Measurements from ENCODE around the gene SLCO6A1. TPM values are rescaled to one million over a fixed set of nuclear protein-coding genes. Genes with fewer than 3 reads are reported as not detected.

SLCO6A1 gene
- total and polyA plus RNA-seq, 10 donors = not detected

GRCh38 chr5:102375272-102375671 lies 123.5 kb downstream of the SLCO6A1 start:
- Histone ChIP-seq H3K4me1 (no peaks in the 10 kb centered on the region), H3K27ac (no peak overlapping the region), H3K4me3 (no peak overlapping the region), H3K9me3 (peaks cover 0 to 10% (median 0%) of the 10 kb centered on the region in 8 donors), H3K36me3 (no peaks in the 10 kb centered on the region), H3K27me3 (replicated peaks in 1 of 7) (no peaks in the 10 kb centered on the region)
- TF ChIP-seq CTCF (IDR thresholded peaks at IDR 0.05 in 8 of 11, conservative IDR thresholded peaks at IDR 0.05 in 3 of 11) = no peak
- no peak for TF ChIP-seq POLR2AphosphoS5 (IDR thresholded peaks at IDR 0.05)
- no peak for TF ChIP-seq POLR2A (IDR thresholded peaks at IDR 0.05)
- 38 to 58% (median 52%) methylated on average over 1 of the region's 1 CpG for WGBS, 5 donors
- no peak for DNase-seq
- intact Hi-C loops (cut with DNase I; ENCODE audit: low total_unique reads) = no loop called here

GRCh38 chr5:102368392-102368791 lies 130.4 kb downstream of the SLCO6A1 start:
- no peak for DNase-seq
- Histone ChIP-seq H3K27me3 (replicated peaks in 1 of 7) (no peaks in the 10 kb centered on the region), H3K27ac (no peak overlapping the region), H3K4me3 (no peak overlapping the region), H3K4me1 (no peaks in the 10 kb centered on the region), H3K9me3 (no peaks in the 10 kb centered on the region), H3K36me3 (no peaks in the 10 kb centered on the region)
- intact Hi-C loops (cut with DNase I; ENCODE audit: low total_unique reads) = no loop called here
- TF ChIP-seq CTCF (IDR thresholded peaks at IDR 0.05 in 8 of 11, conservative IDR thresholded peaks at IDR 0.05 in 3 of 11) (no peak), POLR2AphosphoS5 (IDR thresholded peaks at IDR 0.05) (no peak)

GRCh38 chr5:102341681-102342288 lies 157.0 kb downstream of the SLCO6A1 start:
- peaks cover 0 to 6% (median 0%) of the 10 kb centered on the region in 8 donors for H3K9me3 ChIP-seq
- WGBS, 5 donors = 63 to 80% (median 72%) methylated on average over 2 of the region's 2 CpGs
- intact Hi-C loops (cut with DNase I; ENCODE audit: low total_unique reads) = no loop called here
- H3K4me1 ChIP-seq = no peaks in the 10 kb centered on the region
- no peak overlapping the region for H3K27ac ChIP-seq
- TF ChIP-seq POLR2AphosphoS5 (IDR thresholded peaks at IDR 0.05) (no peak), POLR2A (IDR thresholded peaks at IDR 0.05) (no peak), CTCF (IDR thresholded peaks at IDR 0.05 in 8 of 11, conservative IDR thresholded peaks at IDR 0.05 in 3 of 11) (no peak)
- no peak overlapping the region for H3K4me3 ChIP-seq
- no peaks in the 10 kb centered on the region for H3K36me3 ChIP-seq
- no peak for DNase-seq
- no peaks in the 10 kb centered on the region for H3K27me3 ChIP-seq (replicated peaks in 1 of 7)

- no peaks in the 10 kb centered on the region for H3K4me1 ChIP-seq
- TF ChIP-seq POLR2A (IDR thresholded peaks at IDR 0.05) = no peak
- TF ChIP-seq CTCF (IDR thresholded peaks at IDR 0.05 in 8 of 11, conservative IDR thresholded peaks at IDR 0.05 in 3 of 11) = no peak
- no peak for TF ChIP-seq POLR2AphosphoS5 (IDR thresholded peaks at IDR 0.05)
- H3K9me3 ChIP-seq = peaks cover 0 to 5% (median 0%) of the 10 kb centered on the region in 8 donors
- H3K36me3 ChIP-seq = no peaks in the 10 kb centered on the region
- intact Hi-C loops (cut with DNase I; ENCODE audit: low total_unique reads) = no loop called here
- H3K4me3 ChIP-seq = no peak overlapping the region
- 65 to 91% (median 82%) methylated on average over 2 of the region's 2 CpGs for WGBS, 5 donors
- no peaks in the 10 kb centered on the region for H3K27me3 ChIP-seq (replicated peaks in 1 of 7)
- no peak for DNase-seq
- H3K27ac ChIP-seq = no peak overlapping the region
Measured at GRCh38 chr5:102324714-102325113, 174.1 kb downstream of the SLCO6A1 start.

Other genes starting within 250 kb of the SLCO6A1 start
- gene SLCO4C1, start 202.7 kb downstream of the SLCO6A1 start, total RNA-seq = 1 to 10 TPM; 1.8 to 6.6 (median 3.3) TPM
- gene SLCO4C1, start 202.7 kb downstream of the SLCO6A1 start, polyA plus RNA-seq = under 1 TPM; 0.06 to 0.19 (median 0.11) TPM

Data from spleen (tissue), 11 donors.